ENCODE measurements around the gene KRTAP4-5. TPM values are rescaled to one million over a fixed set of nuclear protein-coding genes. Genes with fewer than 3 reads are reported as not detected.
"Not testable (repeated sequence)": the region's sequence is repeated elsewhere in the genome, so short reads cannot be mapped to it uniquely, and the experiment has no call there.

KRTAP4-5 gene
- total RNA-seq, 1 experiment from 2014 or later, result not detected

DNA sequence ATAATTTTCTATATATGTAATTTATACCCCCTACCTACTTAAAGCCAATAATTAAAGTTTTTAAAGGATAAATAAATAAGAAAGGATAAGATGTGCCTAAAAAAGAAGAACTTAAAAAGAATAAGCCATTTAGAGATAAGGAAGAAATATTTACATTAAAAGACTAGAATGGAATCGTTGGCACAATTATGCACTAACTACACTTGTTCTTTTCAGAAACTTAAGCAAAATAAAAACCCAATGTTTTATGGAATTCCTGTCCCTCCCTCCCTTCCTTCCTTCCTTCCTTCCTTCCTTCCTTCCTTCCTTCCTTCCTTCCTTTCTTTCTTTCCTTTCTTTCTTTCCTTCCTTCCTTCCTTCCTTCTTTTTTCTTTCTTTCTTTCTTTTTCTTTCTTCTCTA, 4.8 kb downstream of the KRTAP4-5 start:
- no peak for DNase-seq
- Mint-ChIP-seq H3K4me3 (ENCODE audit: low read depth, unreplicated experiment) (no peak overlapping the region), H3K27ac (ENCODE audit: unreplicated experiment) (no peak overlapping the region), H3K9me3 (ENCODE audit: low read depth, unreplicated experiment) (peaks cover 13% of the 10 kb centered on the region), H3K36me3 (ENCODE audit: insufficient read depth, unreplicated experiment) (peaks cover 8% of the 10 kb centered on the region), H3K4me1 (ENCODE audit: low read depth, unreplicated experiment) (peaks cover 32% of the 10 kb centered on the region), H3K27me3 (ENCODE audit: unreplicated experiment) (no peaks in the 10 kb centered on the region)
- intact Hi-C loops (cut with micrococcal nuclease; ENCODE audit: unreplicated experiment), result no loop called here
- no TSS peak for BruUV-seq (replicated peaks)
- TF ChIP-seq, protein P1, sequence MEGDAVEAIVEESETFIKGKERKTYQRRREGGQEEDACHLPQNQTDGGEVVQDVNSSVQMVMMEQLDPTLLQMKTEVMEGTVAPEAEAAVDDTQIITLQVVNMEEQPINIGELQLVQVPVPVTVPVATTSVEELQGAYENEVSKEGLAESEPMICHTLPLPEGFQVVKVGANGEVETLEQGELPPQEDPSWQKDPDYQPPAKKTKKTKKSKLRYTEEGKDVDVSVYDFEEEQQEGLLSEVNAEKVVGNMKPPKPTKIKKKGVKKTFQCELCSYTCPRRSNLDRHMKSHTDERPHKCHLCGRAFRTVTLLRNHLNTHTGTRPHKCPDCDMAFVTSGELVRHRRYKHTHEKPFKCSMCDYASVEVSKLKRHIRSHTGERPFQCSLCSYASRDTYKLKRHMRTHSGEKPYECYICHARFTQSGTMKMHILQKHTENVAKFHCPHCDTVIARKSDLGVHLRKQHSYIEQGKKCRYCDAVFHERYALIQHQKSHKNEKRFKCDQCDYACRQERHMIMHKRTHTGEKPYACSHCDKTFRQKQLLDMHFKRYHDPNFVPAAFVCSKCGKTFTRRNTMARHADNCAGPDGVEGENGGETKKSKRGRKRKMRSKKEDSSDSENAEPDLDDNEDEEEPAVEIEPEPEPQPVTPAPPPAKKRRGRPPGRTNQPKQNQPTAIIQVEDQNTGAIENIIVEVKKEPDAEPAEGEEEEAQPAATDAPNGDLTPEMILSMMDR (IDR thresholded peaks at IDR 0.05; ENCODE audit: unreplicated experiment), result no peak
- CTCF ChIA-PET, result no interaction called here

DNA sequence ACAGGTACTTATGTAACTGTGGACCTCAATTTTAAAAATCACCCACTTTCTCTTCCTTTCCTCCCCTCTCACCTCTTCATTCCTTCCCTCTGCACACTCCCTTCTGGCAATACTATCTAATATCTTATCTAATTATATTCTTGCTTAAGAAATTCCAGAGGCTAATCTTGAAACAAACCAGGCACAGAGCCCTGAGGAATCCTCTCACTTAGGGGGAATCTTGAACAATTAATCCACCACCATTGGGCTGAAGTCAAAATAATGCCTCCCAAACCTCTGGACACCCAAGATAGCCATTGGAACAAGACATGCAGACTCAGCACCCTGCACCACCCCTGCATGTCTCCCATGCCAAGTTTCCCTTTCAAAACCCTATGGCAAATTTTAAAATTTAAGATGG, 8.3 kb downstream of the KRTAP4-5 start:
- intact Hi-C loops (cut with micrococcal nuclease; ENCODE audit: unreplicated experiment), result no loop called here
- Mint-ChIP-seq H3K27me3 (ENCODE audit: unreplicated experiment) (no peaks in the 10 kb centered on the region), H3K4me3 (ENCODE audit: low read depth, unreplicated experiment) (no peak overlapping the region), H3K36me3 (ENCODE audit: insufficient read depth, unreplicated experiment) (peaks cover 13% of the 10 kb centered on the region), H3K4me1 (ENCODE audit: low read depth, unreplicated experiment) (peaks cover 32% of the 10 kb centered on the region), H3K9me3 (ENCODE audit: low read depth, unreplicated experiment) (peaks cover 24% of the 10 kb centered on the region), H3K27ac (ENCODE audit: unreplicated experiment) (peak overlapping the region; percentile 84)
- BruUV-seq (replicated peaks), result no TSS peak
- CTCF ChIA-PET, result interaction anchor here (1.1 to 1.2 kb wide), 2 partner anchors 9 to 407 kb away, joined by 4 to 8 read pairs; no protein-coding TSS in a partner anchor
- TF ChIP-seq, protein P1 (IDR thresholded peaks at IDR 0.05; ENCODE audit: unreplicated experiment), result no peak
- DNase-seq, result no peak

DNA sequence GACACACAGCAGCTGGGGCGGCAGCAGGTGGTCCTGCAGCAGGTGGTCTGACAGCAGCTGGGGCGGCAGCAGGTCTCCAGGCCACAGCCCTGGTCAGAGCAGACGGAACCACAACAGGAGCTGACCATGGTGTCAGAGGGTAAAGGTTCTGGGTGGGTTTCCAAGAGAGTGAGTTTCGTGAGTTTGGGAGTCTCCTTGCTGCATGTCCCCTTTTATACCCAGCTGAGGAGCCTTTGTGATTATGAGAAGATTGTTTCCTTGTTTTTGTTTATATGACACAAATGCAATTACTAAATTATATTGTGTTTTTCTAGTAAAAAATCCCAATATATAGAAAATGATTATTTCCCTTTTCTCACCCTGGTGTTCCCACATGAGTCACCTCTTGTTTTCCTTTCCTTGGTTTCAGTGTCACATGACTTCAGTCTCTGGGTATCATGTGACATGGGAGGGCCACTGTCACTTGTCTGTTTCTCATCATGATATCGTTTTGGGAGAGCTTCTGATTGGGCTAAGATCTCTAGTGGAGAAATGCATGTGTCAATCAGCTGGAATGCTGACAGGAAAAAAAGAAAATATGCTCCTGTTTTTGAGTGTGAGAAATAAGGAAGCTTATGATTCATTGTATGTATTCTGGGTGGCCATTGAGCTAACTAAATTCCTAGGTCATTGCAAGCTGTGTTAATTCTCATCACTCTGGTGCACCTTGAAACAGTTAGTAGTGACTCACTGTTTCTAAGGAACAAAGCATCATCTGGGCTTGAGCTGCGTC, 9.1 kb downstream of the KRTAP4-5 start, which contains the start of gene KRTAP4-6:
Gene KRTAP4-6, minus strand, starts transcription at position 185 of the 772 bp plus-strand sequence. Its CDS starts 57 bp downstream, at position 128.
- Mint-ChIP-seq H3K36me3 (ENCODE audit: insufficient read depth, unreplicated experiment) (peaks cover 13% of the 10 kb centered on the region), H3K27ac (ENCODE audit: unreplicated experiment) (peak within 1 kb of the TSS; percentile 84), H3K27me3 (ENCODE audit: unreplicated experiment) (no peaks in the 10 kb centered on the region), H3K4me1 (ENCODE audit: low read depth, unreplicated experiment) (peaks cover 32% of the 10 kb centered on the region), H3K4me3 (ENCODE audit: low read depth, unreplicated experiment) (peak within 1 kb of the TSS; percentile 33), H3K9me3 (ENCODE audit: low read depth, unreplicated experiment) (peaks cover 25% of the 10 kb centered on the region)
- BruUV-seq (replicated peaks), result no TSS peak
- TF ChIP-seq, protein P1 (IDR thresholded peaks at IDR 0.05; ENCODE audit: unreplicated experiment), result no peak
- peak; percentile 44 for DNase-seq
- intact Hi-C loops (cut with micrococcal nuclease; ENCODE audit: unreplicated experiment), result no loop called here
- CTCF ChIA-PET, result interaction anchor here (0.5 to 1.2 kb wide), 4 partner anchors 8 to 1176 kb away, joined by 3 to 8 read pairs (median 4); no protein-coding TSS in a partner anchor

DNA sequence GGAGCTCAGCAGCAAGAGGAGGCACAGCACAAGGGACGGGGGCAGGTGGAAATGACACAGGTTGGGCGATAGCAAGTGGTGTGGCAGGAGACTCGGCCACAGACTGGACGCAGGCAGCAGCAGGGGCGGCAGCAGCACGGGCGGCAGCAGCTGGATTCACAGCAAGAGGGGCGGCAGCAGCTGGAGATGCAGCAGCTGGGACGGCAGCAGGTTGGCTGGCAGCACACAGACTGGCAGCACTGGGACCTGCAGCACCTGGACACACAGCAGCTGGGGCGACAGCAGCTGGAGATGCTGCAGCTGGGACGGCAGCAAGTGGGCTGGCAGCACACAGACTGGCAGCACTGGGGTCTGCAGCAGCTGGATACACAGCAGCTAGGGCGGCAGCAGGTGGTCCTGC, 9.8 kb downstream of the KRTAP4-5 start:
- not testable (repeated sequence) for H3K27me3 Mint-ChIP-seq (ENCODE audit: unreplicated experiment)
- peaks cover 25% of the 10 kb centered on the region for H3K9me3 Mint-ChIP-seq (ENCODE audit: low read depth, unreplicated experiment)

More for the DNA sequence above, 9.8 kb downstream of the KRTAP4-5 start:
- CTCF ChIA-PET; intact Hi-C loops (cut with micrococcal nuclease; ENCODE audit: unreplicated experiment); BruUV-seq (replicated peaks); DNase-seq; H3K4me3 Mint-ChIP-seq (ENCODE audit: low read depth, unreplicated experiment): not testable (repeated sequence)
- Mint-ChIP-seq H3K4me1 (ENCODE audit: low read depth, unreplicated experiment) (peaks cover 32% of the 10 kb centered on the region), H3K27ac (ENCODE audit: unreplicated experiment) (peak overlapping the region; percentile 78), H3K36me3 (ENCODE audit: insufficient read depth, unreplicated experiment) (peaks cover 13% of the 10 kb centered on the region)

All from Calu3 (cell line).